Lower leg skin (tissue), 3 donors: ENCODE measurements around the gene PLEKHN1.

ENCODE experiments used
- POLR2A ChIP-seq, 2 donors: fragments of 450-650 bp; IDR thresholded peaks; one replicate each; pipeline ENCODE4 v1.6.1; 2016 to 2017; ENCODE audit warnings: antibody characterized with exemption in 2 of 2, mild to moderate bottlenecking in 1 of 2, moderate library complexity in 1 of 2
- TF ChIP-seq, protein P1 (sequence below), 3 donors: fragments of 450-650 bp; IDR thresholded peaks; one replicate each; pipeline ENCODE4 v1.5.1; 2016; ENCODE audit warnings: antibody characterized with exemption in 3 of 3, mild to moderate bottlenecking in 3 of 3, moderate library complexity in 2 of 3

DNA sequence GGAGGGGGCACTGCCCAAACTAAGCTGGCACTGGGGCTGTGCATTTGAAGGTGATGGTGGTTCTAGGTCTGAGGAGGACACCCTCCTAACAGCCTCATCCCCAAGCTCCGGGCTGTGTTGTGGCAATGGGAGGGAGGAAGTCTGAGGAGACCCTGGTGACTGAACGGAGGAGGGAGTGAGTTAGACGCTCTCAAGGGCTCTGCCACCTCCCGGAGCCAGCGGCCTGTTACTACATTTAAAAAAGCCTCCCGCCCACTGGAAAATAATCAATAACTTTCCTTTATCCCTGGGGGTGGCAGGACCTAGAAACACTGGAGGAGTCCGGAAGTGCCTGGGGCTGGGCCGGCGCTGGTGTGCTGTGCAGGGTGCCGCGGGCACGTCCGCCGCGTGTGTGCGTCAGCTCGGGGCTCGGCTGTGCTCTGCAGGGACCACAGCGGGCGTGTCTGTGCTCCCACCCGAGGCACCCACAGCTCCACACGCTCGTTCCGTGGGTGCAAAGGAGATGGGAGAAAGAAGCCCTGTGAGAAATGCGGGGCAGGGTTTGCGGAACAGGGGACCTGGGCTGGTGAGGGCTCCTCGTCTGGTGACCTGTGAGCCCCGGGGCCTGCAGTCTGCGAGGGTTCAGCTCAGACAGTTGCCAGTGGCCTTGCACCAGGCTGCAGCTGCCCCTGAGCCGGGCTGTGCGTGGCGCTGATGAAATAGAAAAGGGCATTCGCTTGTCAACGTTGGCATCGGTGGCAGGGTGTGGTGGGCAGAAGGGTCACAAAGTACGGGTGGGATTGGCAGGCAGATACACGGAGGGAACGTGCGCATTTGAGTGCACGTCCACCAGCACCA lies 37.2 kb upstream of the PLEKHN1 start:
- TF ChIP-seq, protein P1, sequence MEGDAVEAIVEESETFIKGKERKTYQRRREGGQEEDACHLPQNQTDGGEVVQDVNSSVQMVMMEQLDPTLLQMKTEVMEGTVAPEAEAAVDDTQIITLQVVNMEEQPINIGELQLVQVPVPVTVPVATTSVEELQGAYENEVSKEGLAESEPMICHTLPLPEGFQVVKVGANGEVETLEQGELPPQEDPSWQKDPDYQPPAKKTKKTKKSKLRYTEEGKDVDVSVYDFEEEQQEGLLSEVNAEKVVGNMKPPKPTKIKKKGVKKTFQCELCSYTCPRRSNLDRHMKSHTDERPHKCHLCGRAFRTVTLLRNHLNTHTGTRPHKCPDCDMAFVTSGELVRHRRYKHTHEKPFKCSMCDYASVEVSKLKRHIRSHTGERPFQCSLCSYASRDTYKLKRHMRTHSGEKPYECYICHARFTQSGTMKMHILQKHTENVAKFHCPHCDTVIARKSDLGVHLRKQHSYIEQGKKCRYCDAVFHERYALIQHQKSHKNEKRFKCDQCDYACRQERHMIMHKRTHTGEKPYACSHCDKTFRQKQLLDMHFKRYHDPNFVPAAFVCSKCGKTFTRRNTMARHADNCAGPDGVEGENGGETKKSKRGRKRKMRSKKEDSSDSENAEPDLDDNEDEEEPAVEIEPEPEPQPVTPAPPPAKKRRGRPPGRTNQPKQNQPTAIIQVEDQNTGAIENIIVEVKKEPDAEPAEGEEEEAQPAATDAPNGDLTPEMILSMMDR (IDR thresholded peaks at IDR 0.05) = no peak
- no peak for TF ChIP-seq POLR2A (IDR thresholded peaks at IDR 0.05)
